ENCODE results near the gene PRKN. TPM values are rescaled to one million over a fixed set of nuclear protein-coding genes. Genes with fewer than 3 reads are reported as not detected.

Gene PRKN
- total RNA-seq, 1 experiment from 2014 or later: 2.0 TPM

GRCh38 chr6:162671580-162672165 lies 55.9 kb downstream of the PRKN start:
- no peak overlapping the region for H3K9ac ChIP-seq (ENCODE audit: extremely low read depth, insufficient read length, low read length)
- Mint-ChIP-seq H3K4me1 (peaks cover 3 to 4% of the 10 kb centered on the region in 2 experiments; a peak in 2 of 4 replicates), H3K9me3 (no peaks in the 10 kb centered on the region; a peak in 1 of 5 replicates), H3K27ac (peak overlapping the region in 2 of 3 experiments; percentile 80 to 86; a peak in 3 of 7 replicates), H3K36me3 (ENCODE audit: insufficient read depth in 1 of 3, low read depth in 3 of 3) (no peaks in the 10 kb centered on the region), H3K4me3 (no peak overlapping the region), H3K27me3 (ENCODE audit: low read depth) (no peaks in the 10 kb centered on the region)
- no peak overlapping the region for H4K5ac ChIP-seq (ENCODE audit: insufficient read length, low read depth, low read length)
- H3T11ph ChIP-seq (ENCODE audit: low read length): no peak overlapping the region
- H3K4me1 ChIP-seq (ENCODE audit: insufficient read depth, low read length): no peaks in the 10 kb centered on the region
- H3K23ac ChIP-seq (ENCODE audit: insufficient read length, low read depth, low read length): no peak overlapping the region
- no peaks in the 10 kb centered on the region for H3K23me2 ChIP-seq (ENCODE audit: insufficient read length, low read depth, low read length, poor library complexity, severe bottlenecking)
- no peak overlapping the region for H3K27ac ChIP-seq (ENCODE audit: insufficient read length, low read depth, low read length)
- no peak overlapping the region for H2BK20ac ChIP-seq (ENCODE audit: low read depth, low read length, poor library complexity, severe bottlenecking)
- H4K8ac ChIP-seq (replicated peaks; ENCODE audit: insufficient read length, low read depth, low read length): no peak overlapping the region
- no peak overlapping the region for H2BK15ac ChIP-seq (ENCODE audit: low read depth, low read length)
- no peak overlapping the region for H2BK12ac ChIP-seq (ENCODE audit: insufficient read length, low read depth, low read length)
- no peak overlapping the region for H3K18ac ChIP-seq (ENCODE audit: insufficient read length, low read depth, low read length)
- no peak overlapping the region for H2BK120ac ChIP-seq (ENCODE audit: low read depth, low read length, poor library complexity, severe bottlenecking)
- no peak for DNase-seq
- H3K4me2 ChIP-seq (ENCODE audit: insufficient read depth, insufficient read length, low read length): no peak overlapping the region
- H3K79me1 ChIP-seq (ENCODE audit: insufficient read depth, low read depth, low read length, poor library complexity, severe bottlenecking): no peaks in the 10 kb centered on the region
- H3K9me3 ChIP-seq (ENCODE audit: control insufficient read depth, low read depth, low read length): no peaks in the 10 kb centered on the region
- no peak overlapping the region for H2AK5ac ChIP-seq (ENCODE audit: insufficient read length, low read length)
- no peak overlapping the region for H3K56ac ChIP-seq (ENCODE audit: insufficient read length, low read depth, low read length)
- H4K20me1 ChIP-seq (ENCODE audit: control insufficient read depth, insufficient read depth, insufficient read length): no peaks in the 10 kb centered on the region
- H2AFZ ChIP-seq (ENCODE audit: low read length): no peak overlapping the region
- H3K14ac ChIP-seq (ENCODE audit: insufficient read depth, low read length): no peak overlapping the region
- H3K27me3 ChIP-seq (ENCODE audit: insufficient read depth, low read length): no peaks in the 10 kb centered on the region
- no peak overlapping the region for H3K4ac ChIP-seq (ENCODE audit: low read depth, low read length)
- WGBS (ENCODE audit: extremely low coverage, insufficient read length, low lambda C conversion rate): no CpG with 5 or more reads among the region's 4 CpGs
- no peak overlapping the region for H4K91ac ChIP-seq (ENCODE audit: insufficient read length, low read depth, low read length)
- TF ChIP-seq CTCF (conservative IDR thresholded peaks at IDR 0.05): no peak
- no peaks in the 10 kb centered on the region for H3K79me2 ChIP-seq (ENCODE audit: insufficient read depth, low read length)
- H2BK5ac ChIP-seq (ENCODE audit: insufficient read length, low read length): no peak overlapping the region
